ENCODE data around the gene OGDH.
A peak's percentile ranks its signal among the peaks of the same experiment; 100 is the strongest.
"Not testable (repeated sequence)": the region's sequence is repeated elsewhere in the genome, so short reads cannot be mapped to it uniquely, and the experiment has no call there.

The OGDH gene

GRCh38 chr7:44707558-44708230 is 101.3 kb downstream of the OGDH start:
- no peak for DNase-seq (ENCODE audit: low read depth)

- DNase-seq (ENCODE audit: low read depth): no peak
Measured at GRCh38 chr7:44709011-44709915, 102.8 kb downstream of the OGDH start.

- no peak for DNase-seq (ENCODE audit: low read depth)
Measured at GRCh38 chr7:44709945-44710596, 103.6 kb downstream of the OGDH start.

- no peak for DNase-seq (ENCODE audit: low read depth)
Measured at GRCh38 chr7:44711528-44711927, 105.1 kb downstream of the OGDH start.

- no peak for DNase-seq (ENCODE audit: low read depth)
Measured at GRCh38 chr7:44712012-44712411, 105.6 kb downstream of the OGDH start.

- DNase-seq (ENCODE audit: low read depth): no peak
Measured at GRCh38 chr7:44713141-44713540, 106.7 kb downstream of the OGDH start.

- DNase-seq (ENCODE audit: low read depth): no peak
Measured at GRCh38 chr7:44713680-44714335, 107.4 kb downstream of the OGDH start.

GRCh38 chr7:44716205-44716604 is 109.8 kb downstream of the OGDH start:
- DNase-seq (ENCODE audit: low read depth): no peak

- DNase-seq (ENCODE audit: low read depth): no peak
Measured at GRCh38 chr7:44720301-44720700, 113.9 kb downstream of the OGDH start.

GRCh38 chr7:44724276-44724675 is 117.8 kb downstream of the OGDH start:
- DNase-seq (ENCODE audit: low read depth): no peak

- not testable (repeated sequence) for DNase-seq (ENCODE audit: low read depth)
Measured at GRCh38 chr7:44726250-44726649, 119.8 kb downstream of the OGDH start.

- DNase-seq (ENCODE audit: low read depth): no peak
Measured at GRCh38 chr7:44727158-44727936, 120.9 kb downstream of the OGDH start.

- no peak for DNase-seq (ENCODE audit: low read depth)
Measured at GRCh38 chr7:44727937-44728262, 121.5 kb downstream of the OGDH start.

GRCh38 chr7:44729949-44730590 is 123.6 kb downstream of the OGDH start:
- no peak for DNase-seq (ENCODE audit: low read depth)

GRCh38 chr7:44732971-44733370 is 126.5 kb downstream of the OGDH start:
- not testable (repeated sequence) for DNase-seq (ENCODE audit: low read depth)

GRCh38 chr7:44733708-44734481 is 127.5 kb downstream of the OGDH start:
- no peak for DNase-seq (ENCODE audit: low read depth)

GRCh38 chr7:44735403-44736165 is 129.2 kb downstream of the OGDH start:
- DNase-seq (ENCODE audit: low read depth): peak; percentile 24

GRCh38 chr7:44736896-44737295 is 130.5 kb downstream of the OGDH start:
- no peak for DNase-seq (ENCODE audit: low read depth)

- no peak for DNase-seq (ENCODE audit: low read depth)
Measured at GRCh38 chr7:44738051-44738723, 131.8 kb downstream of the OGDH start.
